ENCODE results near the gene DDX39B. TPM values are rescaled to one million over a fixed set of nuclear protein-coding genes. Genes with fewer than 3 reads are reported as not detected.
A peak's percentile ranks its signal among the peaks of the same experiment; 100 is the strongest.

DDX39B gene
- total and polyA plus RNA-seq, 9 of the 15 experiments (the other 6 are each of a cell fraction or from before 2014, with no cell fraction given), result 479 to 869 (median 592) TPM

- ChIA-PET CTCF (ENCODE audit: low intra/inter-chr PET ratio) (no interaction called here), POLR2A (interaction anchor here (1.1 to 2.0 kb wide), 2 partner anchors 9 to 14 kb away, joined by 4 to 8 read pairs; partner anchors contain the start of gene LST1)
- peak within 1 kb of the TSS in 1 of 2 experiments; percentile 40; a peak in 2 of 4 replicates for H3K9ac ChIP-seq (ENCODE audit: insufficient read depth in 1 of 2, low read depth in 2 of 2, low read length in 2 of 2)
- no peaks in the 10 kb centered on the region for H3K9me3 ChIP-seq (replicated peaks; ENCODE audit: control insufficient read depth, insufficient read depth, low read depth, low read length)
- no peak within 1 kb of the TSS for H3K4me2 ChIP-seq (ENCODE audit: insufficient read depth, low read length)
- no peaks in the 10 kb centered on the region for H3K27me3 ChIP-seq (ENCODE audit: control insufficient read depth in 2 of 2, insufficient read depth in 2 of 2, low read length in 2 of 2)
- no peak for DNase-seq (ENCODE audit: extremely low read depth in 1 of 4, low spot score in 3 of 4)
- H2AFZ ChIP-seq (ENCODE audit: low read depth, low read length), result no peak within 1 kb of the TSS
- no peak within 1 kb of the TSS for H3K27ac ChIP-seq (ENCODE audit: extremely low read depth, low read depth, low read length)
- H3K4me1 ChIP-seq (replicated peaks in 1 of 2; ENCODE audit: control insufficient read depth in 2 of 2, insufficient read depth in 2 of 2, low read length in 2 of 2), result peaks cover 0 to 24% of the 10 kb centered on the region in 2 experiments; a peak in 2 of 5 replicates
- no TSS peak for BruUV-seq (replicated peaks)
- FAIRE-seq, result no peak
- TF ChIP-seq PHB2 (IDR thresholded peaks at IDR 0.05; ENCODE audit: low read depth), result no peak
- TF ChIP-seq ZNF395 (CRISPR knock-in tag; IDR thresholded peaks at IDR 0.05), result no peak
- TF ChIP-seq HNRNPUL1 (IDR thresholded peaks at IDR 0.05; ENCODE audit: low read length), result no peak
- TF ChIP-seq SMARCA4 (IDR thresholded peaks at IDR 0.05), result no peak
- TF ChIP-seq DPF2 (IDR thresholded peaks at IDR 0.05), result no peak
- TF ChIP-seq ZFP36 (IDR thresholded peaks at IDR 0.05; ENCODE audit: low read depth, low read length, partially characterized antibody), result no peak
- TF ChIP-seq PHF20 (IDR thresholded peaks at IDR 0.05; ENCODE audit: partially characterized antibody), result no peak
- no peaks in the 10 kb centered on the region for H3K36me3 ChIP-seq (ENCODE audit: control insufficient read depth, insufficient read depth, low read length)
- in situ Hi-C loops (cut with MboI), result no loop called here
- no peaks in the 10 kb centered on the region for H4K20me1 ChIP-seq (replicated peaks; ENCODE audit: control insufficient read depth, insufficient read depth, low read length)
- intact Hi-C loops (cut with micrococcal nuclease), result no loop called here
- WGBS (ENCODE audit: insufficient coverage, low coverage, missing lambda C conversion rate), result 41% methylated on average over 26 of the region's 27 CpGs
- H3K4me3 ChIP-seq, result no peak within 1 kb of the TSS
- H3K9me1 ChIP-seq (ENCODE audit: control insufficient read depth, insufficient read depth, low read length), result no peaks in the 10 kb centered on the region
- ATAC-seq, result peak; percentile 13; the same call in 1 of the 3 replicates
- H3K79me2 ChIP-seq (ENCODE audit: control insufficient read depth, insufficient read depth, low read length), result no peaks in the 10 kb centered on the region
These were observed 30.5 kb upstream of the DDX39B start, which contains the start of gene LTA for GRCh38 chr6:31572041-31572911. Gene LTA (plus strand): TSS chr6:31572289. CDS start chr6:31572743, 454 bp downstream.
